Peyer's patch (tissue), 4 donors: Measurements from ENCODE around the gene FIGNL2. TPM values are rescaled to one million over a fixed set of nuclear protein-coding genes. Genes with fewer than 3 reads are reported as not detected.

Experiments used
- DNase-seq, 3 donors: peaks; one replicate each; pipeline ENCODE4 v3.0.0-alpha.2; 2017 to 2019
- H3K27ac ChIP-seq, 4 donors: fragments of 200-600 bp; sonication (generic); one replicate each; pipeline ENCODE4 v1.5.1; 2016 to 2019
- H3K27me3 ChIP-seq, 2 donors: fragments of 200-600 bp; sonication (generic); one replicate each; pipeline ENCODE4 v1.5.1; 2019
- H3K36me3 ChIP-seq, 3 donors: fragments of 200-600 bp; sonication (generic); one replicate each; pipeline ENCODE4 v1.5.1; 2016 to 2019
- H3K4me1 ChIP-seq, 4 donors: fragments of 200-600 bp; sonication (generic); one replicate each; pipeline ENCODE4 v1.5.1; 2016 to 2019
- H3K4me3 ChIP-seq, 4 donors: fragments of 200-600 bp; sonication (generic); 1 replicate in 3 of 4; 2 replicates in 1 of 4; pipeline ENCODE4 v1.5.1; 2016 to 2019; ENCODE audit warnings: mild to moderate bottlenecking in 1 of 4
- H3K9me3 ChIP-seq, 4 donors: fragments of 200-600 bp; sonication (generic); one replicate each; pipeline ENCODE4 v1.5.1; 2016 to 2019; ENCODE audit warnings: mild to moderate bottlenecking in 1 of 4
- CTCF ChIP-seq, 6 experiments: fragments of 450-650 bp in 4 of 6; fragments of 200-600 bp in 2 of 6; sonication (generic) in 1 of 6; IDR thresholded peaks; one replicate each; pipeline ENCODE4 v1.5.1; 2017 to 2019; ENCODE audit warnings: antibody characterized with exemption in 6 of 6, mild to moderate bottlenecking in 3 of 6, moderate library complexity in 1 of 6
- POLR2A ChIP-seq, 2 donors: fragments of 450-650 bp; IDR thresholded peaks; one replicate each; pipeline ENCODE4 v1.5.1; 2017; ENCODE audit warnings: antibody characterized with exemption in 2 of 2, mild to moderate bottlenecking in 2 of 2, moderate library complexity in 2 of 2
- total RNA-seq, 4 donors: library from RNA; depleted of rRNA; stranded (reverse); fragments of >200 nt; gene quantifications; one replicate each; pipeline ENCODE4 v1.1.0, GENCODE V29; 2016

FIGNL2 gene
- total RNA-seq, 4 donors from 2014 or later = 0.19 TPM; not detected in 3

GRCh38 chr12:51774933-51775332, 73.6 kb downstream of the FIGNL2 start:
- no peak overlapping the region for H3K4me3 ChIP-seq
- TF ChIP-seq CTCF (IDR thresholded peaks at IDR 0.05) = no peak
- no peak for TF ChIP-seq POLR2A (IDR thresholded peaks at IDR 0.05)
- H3K4me1 ChIP-seq = no peaks in the 10 kb centered on the region
- no peaks in the 10 kb centered on the region for H3K36me3 ChIP-seq
- no peaks in the 10 kb centered on the region for H3K9me3 ChIP-seq
- H3K27ac ChIP-seq = no peak overlapping the region
- no peak for DNase-seq
- no peaks in the 10 kb centered on the region for H3K27me3 ChIP-seq

DNA sequence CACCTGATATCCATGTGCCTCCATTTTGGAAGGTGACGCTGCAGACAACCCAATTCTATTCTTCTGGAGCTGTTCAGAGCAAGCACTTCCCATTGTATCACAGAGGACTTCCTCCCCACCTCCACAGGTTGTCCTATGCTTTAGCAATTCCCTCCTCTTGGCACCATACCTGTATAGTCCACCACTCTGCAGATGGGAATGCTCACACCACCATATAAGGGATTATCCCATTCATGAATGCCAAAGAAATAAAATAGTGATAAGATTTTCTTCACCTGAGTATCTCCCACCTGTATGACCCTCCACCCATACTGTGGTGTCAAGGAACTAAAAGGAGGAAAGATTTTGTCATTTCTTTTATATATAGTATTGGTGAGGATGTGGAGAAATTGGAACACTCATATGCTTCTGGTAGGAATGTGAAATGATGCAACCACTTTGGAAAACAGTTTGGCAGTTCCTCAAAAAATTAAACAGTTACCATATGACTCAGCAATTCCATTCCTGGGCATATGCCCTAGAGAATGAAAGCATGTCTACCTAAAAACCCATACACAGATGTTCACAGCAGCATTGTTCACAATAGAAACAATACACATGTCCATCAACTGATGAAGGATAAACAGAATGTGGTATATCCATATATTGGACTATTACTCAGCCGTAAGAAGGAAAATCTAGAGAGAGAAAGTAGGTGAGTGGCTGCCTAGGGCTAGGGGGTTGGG, 75.2 kb downstream of the FIGNL2 start:
- Histone ChIP-seq H3K36me3 (no peaks in the 10 kb centered on the region), H3K27me3 (no peaks in the 10 kb centered on the region), H3K9me3 (no peaks in the 10 kb centered on the region), H3K4me3 (no peak overlapping the region), H3K4me1 (no peaks in the 10 kb centered on the region), H3K27ac (no peak overlapping the region)
- no peak for DNase-seq
- no peak for TF ChIP-seq POLR2A (IDR thresholded peaks at IDR 0.05)
- no peak for TF ChIP-seq CTCF (IDR thresholded peaks at IDR 0.05)

- H3K9me3 ChIP-seq = no peaks in the 10 kb centered on the region
- no peak for TF ChIP-seq CTCF (IDR thresholded peaks at IDR 0.05)
- no peak for TF ChIP-seq POLR2A (IDR thresholded peaks at IDR 0.05)
- H3K27ac ChIP-seq = no peak overlapping the region
- no peak overlapping the region for H3K4me3 ChIP-seq
- H3K36me3 ChIP-seq = no peaks in the 10 kb centered on the region
- no peak for DNase-seq
- no peaks in the 10 kb centered on the region for H3K4me1 ChIP-seq
- no peaks in the 10 kb centered on the region for H3K27me3 ChIP-seq
Measured at GRCh38 chr12:51771008-51771407, 77.5 kb downstream of the FIGNL2 start.

Other genes with a start within 250 kb of the FIGNL2 start
- gene ANKRD33, start 39.4 kb upstream of the FIGNL2 start, total RNA-seq = not detected
- 100 to 1,000 TPM in 1 of 4 donors, 10 to 100 TPM in 3; 46.4 to 169 (median 56.8) TPM for gene ACVRL1, start 58.8 kb upstream of the FIGNL2 start, total RNA-seq
- 10 to 100 TPM in 3 of 4 donors, 1 to 10 TPM in 1; 9.1 to 71.6 (median 59.2) TPM for gene ACVR1B, start 103.0 kb upstream of the FIGNL2 start, total RNA-seq
- 100 to 1,000 TPM in 1 of 4 donors, 10 to 100 TPM in 1, 1 to 10 TPM in 2; 1.2 to 112 (median 16.2) TPM for gene TAMALIN, start 158.2 kb upstream of the FIGNL2 start, total RNA-seq
- gene NR4A1, start 202.7 kb upstream of the FIGNL2 start, total RNA-seq = 100 to 1,000 TPM in 1 of 4 donors, 10 to 100 TPM in 2, 1 to 10 TPM in 1; 3.9 to 265 (median 42.2) TPM
- 10 to 100 TPM; 31.5 to 39.6 (median 33.9) TPM for gene ATG101, start 221.3 kb upstream of the FIGNL2 start, total RNA-seq
- 1 to 10 TPM in 2 of 4 donors, not detected in 2; 1.4 to 6.6 TPM for gene SMIM41, start 231.0 kb upstream of the FIGNL2 start, total RNA-seq